ENCODE measurements around the gene SPCS2. TPM values are rescaled to one million over a fixed set of nuclear protein-coding genes. Genes with fewer than 3 reads are reported as not detected.

The SPCS2 gene
- total RNA-seq, 2 donors from 2014 or later: 143 to 195 TPM

DNA sequence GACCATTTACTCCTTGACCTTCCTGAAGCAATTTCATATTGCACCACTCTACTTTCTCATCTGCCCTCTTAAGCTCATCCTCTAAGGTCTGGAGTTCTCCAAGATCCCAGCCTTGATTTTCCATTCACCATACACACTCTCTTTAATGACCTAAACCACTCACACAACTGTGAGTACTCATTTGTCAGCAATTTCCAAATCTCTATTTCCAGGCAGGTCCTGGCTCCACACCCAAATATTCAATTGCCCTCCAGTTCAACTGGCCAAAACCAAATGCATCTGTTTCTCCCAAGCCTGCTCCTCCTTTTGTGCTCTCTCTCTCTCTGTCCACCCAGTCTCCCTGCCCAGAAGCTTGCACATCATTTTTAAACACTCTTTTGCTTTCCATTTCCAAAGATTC is 79.3 kb downstream of the SPCS2 start:
- H3K4me1 Mint-ChIP-seq: no peaks in the 10 kb centered on the region
- H3K27me3 Mint-ChIP-seq: no peaks in the 10 kb centered on the region
- no peak overlapping the region for H3K4me3 Mint-ChIP-seq
- H3K9me3 Mint-ChIP-seq: no peaks in the 10 kb centered on the region
- ATAC-seq (replicated peaks): no peak
- H3K36me3 Mint-ChIP-seq (ENCODE audit: low read depth): no peaks in the 10 kb centered on the region
- H3K27ac Mint-ChIP-seq: peak overlapping the region; percentile 16

Other genes with a start within 250 kb of the SPCS2 start
- gene CHRDL2, start 217.8 kb upstream of the SPCS2 start, total RNA-seq: not detected
- gene RNF169, start 200.4 kb upstream of the SPCS2 start, total RNA-seq: 10 to 100 TPM; 14.6 to 15.8 TPM
- 10 to 100 TPM; 30.1 to 41.0 TPM for gene XRRA1, start 175 bp upstream of the SPCS2 start, total RNA-seq
- 10 to 100 TPM; 19.5 to 26.4 TPM for gene NEU3, start 39.7 kb downstream of the SPCS2 start, total RNA-seq
- not detected for gene OR2AT4, start 147.6 kb downstream of the SPCS2 start, total RNA-seq
- 1 to 10 TPM in 1 of 2 donors, under 1 TPM in 1; 0.26 to 2.2 TPM for gene SLCO2B1, start 201.8 kb downstream of the SPCS2 start, total RNA-seq